Body of pancreas (tissue), 4 donors: ENCODE data around the gene SLC26A11.

Experiments used
- CTCF ChIP-seq, 7 experiments: fragments of 450-650 bp in 4 of 7; fragments of 200-600 bp in 3 of 7; sonication (generic) in 3 of 7; IDR thresholded peaks; one replicate each; pipeline ENCODE4 v1.5.1; 2016 to 2019; ENCODE audit warnings: antibody characterized with exemption in 7 of 7
- POLR2A ChIP-seq, 3 donors: fragments of 450-650 bp; IDR thresholded peaks; one replicate each; pipeline ENCODE4 v1.6.1; 2016; ENCODE audit warnings: antibody characterized with exemption in 3 of 3, mild to moderate bottlenecking in 2 of 3

GRCh38 chr17:80289616-80290015 is 69.4 kb downstream of the SLC26A11 start:
- TF ChIP-seq CTCF (IDR thresholded peaks at IDR 0.05) (no peak), POLR2A (IDR thresholded peaks at IDR 0.05) (no peak)
